IMR-90 (cell line): ENCODE measurements around the gene VEGFA. TPM values are rescaled to one million over a fixed set of nuclear protein-coding genes. Genes with fewer than 3 reads are reported as not detected.
"Not testable (repeated sequence)": the region's sequence is repeated elsewhere in the genome, so short reads cannot be mapped to it uniquely, and the experiment has no call there.

Experiments
- ATAC-seq: fragments of 200-7000 bp; cut with Tn5 transposase; 2 replicates; pipeline ENCODE4 v1.9.1; 2020; ENCODE audit warnings: low read depth, mild to moderate bottlenecking, moderate library complexity
- BruUV-seq: library from RNA; stranded (reverse); fragments of 400-500 nt; replicated peaks from 2 replicates; lab custom pipeline; 2021; lab: Mats Ljungman, UMichigan
- CTCF ChIA-PET: fragments of 300-600 bp; formaldehyde crosslinking; extraction: SDS; loops from one replicate; lab custom pipeline; 2021; ENCODE audit warnings: antibody characterized with exemption; lab: Yijun Ruan, JAX
- POLR2A ChIA-PET: fragments of 300-600 bp; sonication (Branson Sonifier 250); formaldehyde crosslinking; loops from one replicate; lab custom pipeline; 2022; ENCODE audit warnings: antibody characterized with exemption; ENCODE audit not compliant: unreplicated experiment; lab: Charles Lee
- DNase-seq: peaks from one replicate; pipeline ENCODE4 v3.0.0; 2013
- H2AFZ ChIP-seq: replicated peaks from 2 replicates; pipeline ENCODE3; 2013; ENCODE audit warnings: low read length, mild to moderate bottlenecking; ENCODE audit not compliant: poor library complexity
- H2AK5ac ChIP-seq: 2 replicates; pipeline ENCODE4 v1.6.1; 2013; ENCODE audit warnings: low read depth, low read length, inconsistent platforms
- H2AK9ac ChIP-seq: replicated peaks from 2 replicates; pipeline ENCODE3; 2013; ENCODE audit warnings: mild to moderate bottlenecking, low read depth, low read length, moderate library complexity; ENCODE audit not compliant: poor library complexity
- H2BK120ac ChIP-seq: 2 replicates; pipeline ENCODE4 v1.6.1; 2013; ENCODE audit warnings: low read depth, low read length, inconsistent platforms
- H2BK15ac ChIP-seq: 3 replicates; pipeline ENCODE4 v1.6.1; 2013; ENCODE audit warnings: low read depth, low read length, inconsistent platforms
- H2BK20ac ChIP-seq: 2 replicates; pipeline ENCODE4 v1.6.1; 2013; ENCODE audit warnings: low read depth, mild to moderate bottlenecking, inconsistent platforms, low read length, moderate library complexity
- H2BK5ac ChIP-seq: 2 replicates; pipeline ENCODE4 v1.6.1; 2013; ENCODE audit warnings: mild to moderate bottlenecking, low read depth, low read length, inconsistent platforms; ENCODE audit not compliant: poor library complexity, severe bottlenecking
- H3K14ac ChIP-seq: replicated peaks from 2 replicates; pipeline ENCODE4 v1.6.1; 2013; ENCODE audit warnings: low read depth, low read length, inconsistent platforms
- H3K18ac ChIP-seq: 2 replicates; pipeline ENCODE4 v1.6.1; 2013; ENCODE audit warnings: low read depth, low read length, control low read depth
- H3K23ac ChIP-seq: 2 replicates; pipeline ENCODE4 v1.6.1; 2013; ENCODE audit warnings: low read depth, low read length, inconsistent platforms
- H3K27ac ChIP-seq: 2 replicates; pipeline ENCODE4 v1.5.1; 2013; ENCODE audit warnings: mild to moderate bottlenecking, control low read depth, low read length; ENCODE audit not compliant: insufficient read depth
- H3K27me3 ChIP-seq: 2 replicates; pipeline ENCODE4 v1.6.1; 2013; ENCODE audit warnings: low read length; ENCODE audit not compliant: control insufficient read depth, insufficient read depth
- H3K36me3 ChIP-seq: 2 replicates; pipeline ENCODE4 v1.6.1; 2013; ENCODE audit warnings: low read length, mixed read lengths; ENCODE audit not compliant: control insufficient read depth, insufficient read depth
- H3K4ac ChIP-seq: 2 replicates; pipeline ENCODE4 v1.6.1; 2013; ENCODE audit warnings: low read depth, low read length, inconsistent platforms
- H3K4me1 ChIP-seq: 2 replicates; pipeline ENCODE4 v1.6.1; 2013; ENCODE audit warnings: low read length, mixed read lengths; ENCODE audit not compliant: control insufficient read depth, insufficient read depth
- H3K4me2 ChIP-seq: 2 replicates; pipeline ENCODE4 v1.6.1; 2013; ENCODE audit warnings: low read depth, mild to moderate bottlenecking, control low read depth, low read length, moderate library complexity
- H3K4me3 ChIP-seq: 2 replicates; pipeline ENCODE4 v1.5.1; 2013; ENCODE audit warnings: low read depth, mild to moderate bottlenecking, control low read depth, low read length, moderate library complexity; ENCODE audit not compliant: insufficient read depth
- H3K56ac ChIP-seq: 2 replicates; pipeline ENCODE4 v1.6.1; 2013; ENCODE audit warnings: low read length, inconsistent platforms; ENCODE audit not compliant: insufficient read depth; ENCODE audit errors: extremely low read depth
- H3K79me1 ChIP-seq, 2 experiments: 2 replicates each; pipeline ENCODE4 v1.6.1; 2013; ENCODE audit warnings: low read length in 2 of 2, inconsistent platforms in 1 of 2, low read depth in 1 of 2
- H3K9ac ChIP-seq: 2 replicates; pipeline ENCODE4 v1.6.1; 2013; ENCODE audit warnings: low read depth, low read length, control low read depth
- H3K9me1 ChIP-seq: 2 replicates; pipeline ENCODE4 v1.6.1; 2013; ENCODE audit warnings: low read length, inconsistent platforms; ENCODE audit not compliant: insufficient read depth
- H3K9me3 ChIP-seq: 2 replicates; pipeline ENCODE4 v1.6.1; 2013; ENCODE audit warnings: low read length; ENCODE audit not compliant: control insufficient read depth, insufficient read depth
- H4K20me1 ChIP-seq: 2 replicates; pipeline ENCODE4 v1.6.1; 2013; ENCODE audit warnings: low read length, inconsistent platforms; ENCODE audit not compliant: insufficient read depth
- H4K5ac ChIP-seq: 2 replicates; pipeline ENCODE4 v1.6.1; 2013; ENCODE audit warnings: mild to moderate bottlenecking, low read depth, low read length, control low read depth
- H4K8ac ChIP-seq, 2 experiments: 2 replicates each; pipeline ENCODE4 v1.6.1; 2013; ENCODE audit warnings: low read depth in 2 of 2, low read length in 2 of 2, control low read depth in 1 of 2, inconsistent platforms in 1 of 2
- H4K91ac ChIP-seq: 2 replicates; pipeline ENCODE4 v1.6.1; 2013; ENCODE audit warnings: low read depth, low read length, inconsistent platforms; ENCODE audit not compliant: insufficient read depth
- WGBS, 2 experiments: methylation state at CpG; one replicate each; pipeline versions ENCODE4 v1.1.5 to v1.1.7; 2013; ENCODE audit warnings: missing lambda C conversion rate in 2 of 2; ENCODE audit not compliant: insufficient read length in 1 of 2; ENCODE audit errors: extremely low coverage in 2 of 2; 5-methylcytosine and 5-hydroxymethylcytosine counted together
- dilution Hi-C: fragments of 300-500 bp; cut with HindIII; formaldehyde crosslinking; loops from one replicate; pipeline ENCODE4 v1.14.3; 2018; ENCODE audit warnings: low sequenced_read_pairs; ENCODE audit not compliant: unreplicated experiment
- in situ Hi-C: fragments of 300-500 bp; cut with MboI; formaldehyde crosslinking; loops from 3 replicates; pipeline ENCODE4 v1.14.3; 2019; ENCODE audit warnings: low sequenced_read_pairs, inconsistent platforms, mixed read lengths
- intact Hi-C: fragments of 100-400 bp; cut with micrococcal nuclease; formaldehyde crosslinking; loops from 2 replicates; pipeline ENCODE4 v1.10.0; 2022
- polyA plus RNA-seq, 3 experiments: library from polyadenylated mRNA; depleted of rRNA; stranded (reverse); fragments of >200 nt; gene quantifications; 2 replicates each; pipeline ENCODE4 v1.2.3, GENCODE V29; 2012; ENCODE audit warnings: low replicate concordance in 1 of 3
- total RNA-seq: library from RNA; depleted of rRNA; stranded (reverse); fragments of >200 nt; gene quantifications from 2 replicates; pipeline ENCODE4 v1.2.3, GENCODE V29; 2012

VEGFA gene
- total and polyA plus RNA-seq, 2 of the 4 experiments (the other 2 are of a cell fraction) = 190 to 234 TPM

DNA sequence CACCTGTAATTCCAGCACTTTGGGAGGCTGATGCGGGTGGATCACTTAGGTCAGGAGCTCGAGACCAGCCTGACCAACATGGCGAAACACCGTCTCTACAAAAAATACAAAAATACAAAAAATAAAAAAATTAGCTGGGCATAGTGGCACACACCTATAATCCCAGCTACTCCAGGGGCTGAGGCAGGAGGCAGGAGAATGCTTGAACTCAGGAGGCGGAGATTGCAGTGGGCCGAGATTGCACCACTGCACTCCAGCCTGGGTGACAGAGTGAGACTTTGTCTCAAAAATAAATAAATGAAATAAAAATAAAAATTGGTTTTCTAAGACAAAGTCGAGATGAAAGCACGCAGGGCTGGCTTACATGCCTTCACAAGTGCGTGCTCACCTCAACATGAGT, 49.0 kb downstream of the VEGFA start:
- CTCF ChIA-PET = interaction anchor here (1.3 kb wide), 1 partner anchor 45 kb away, joined by 4 read pairs; no protein-coding TSS in a partner anchor
- H3K4me3 ChIP-seq, H3K36me3 ChIP-seq, H2BK15ac ChIP-seq, H3K79me1 ChIP-seq, H3K9me1 ChIP-seq, H3K9ac ChIP-seq, POLR2A ChIA-PET, BruUV-seq, H4K8ac ChIP-seq, H2AK9ac ChIP-seq, H3K4me2 ChIP-seq, H3K9me3 ChIP-seq, H4K91ac ChIP-seq, H2AK5ac ChIP-seq, H2BK20ac ChIP-seq, H3K4ac ChIP-seq, in situ Hi-C loops, H2AFZ ChIP-seq, H3K56ac ChIP-seq, H3K23ac ChIP-seq, DNase-seq, dilution Hi-C loops, H2BK120ac ChIP-seq, H4K20me1 ChIP-seq, ATAC-seq, H4K5ac ChIP-seq, H3K14ac ChIP-seq, H3K4me1 ChIP-seq, H3K18ac ChIP-seq, intact Hi-C loops, H2BK5ac ChIP-seq, H3K27ac ChIP-seq: not testable (repeated sequence)
- WGBS, 2 experiments = 87% methylated on average over 3 of the region's 9 CpGs; no CpG with 5 or more reads in 1 of the 2 experiments
- H3K27me3 ChIP-seq = peaks cover 30% of the 10 kb centered on the region
